ENCODE results near the gene UBXN6.

The UBXN6 gene

DNA sequence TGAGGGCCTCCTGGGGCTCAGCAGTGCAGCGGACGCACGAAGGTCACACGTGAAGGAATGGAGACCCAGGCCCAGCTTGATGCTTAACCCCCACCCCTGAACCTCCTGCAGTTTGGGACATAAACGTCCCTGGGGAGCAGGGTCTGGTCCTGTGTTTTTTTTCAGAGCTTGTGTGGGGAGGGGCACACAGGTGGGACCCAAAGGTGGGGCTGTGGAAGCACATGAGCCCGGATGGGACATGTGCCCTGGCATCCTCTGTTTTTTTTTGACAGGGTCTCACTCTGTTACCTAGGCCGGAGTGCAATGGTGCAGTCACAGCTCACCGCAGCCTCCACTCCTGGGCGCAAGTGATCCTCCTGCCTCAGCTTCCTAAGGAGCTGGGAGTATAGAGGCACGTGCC lies 20.5 kb downstream of the UBXN6 start:
- no peak for DNase-seq

DNA sequence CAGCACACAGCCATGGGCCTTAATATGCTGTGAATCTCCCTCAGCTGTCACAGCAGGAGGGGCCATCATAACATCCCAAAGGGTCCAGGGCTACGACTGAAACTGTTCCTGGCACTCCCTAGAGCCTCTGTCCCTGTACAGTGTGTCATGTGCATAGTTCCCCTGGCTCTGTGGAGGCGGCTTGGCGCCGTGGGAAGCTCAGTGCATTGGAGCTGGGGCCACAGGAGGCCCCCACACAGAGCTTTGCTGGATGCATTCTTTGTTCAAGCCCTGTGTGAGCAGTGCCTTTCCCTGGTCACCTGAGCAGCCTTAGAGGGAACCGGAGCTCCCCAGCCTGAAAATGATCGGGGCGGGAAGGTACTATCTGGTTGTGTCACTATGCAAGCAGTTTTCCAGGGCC lies 21.4 kb downstream of the UBXN6 start:
- no peak for DNase-seq

- no peak for DNase-seq
Measured at GRCh38 chr19:4434391-4434790, 23.2 kb downstream of the UBXN6 start.

- no peak for DNase-seq
Measured at GRCh38 chr19:4432918-4433506, 24.6 kb downstream of the UBXN6 start.

DNA sequence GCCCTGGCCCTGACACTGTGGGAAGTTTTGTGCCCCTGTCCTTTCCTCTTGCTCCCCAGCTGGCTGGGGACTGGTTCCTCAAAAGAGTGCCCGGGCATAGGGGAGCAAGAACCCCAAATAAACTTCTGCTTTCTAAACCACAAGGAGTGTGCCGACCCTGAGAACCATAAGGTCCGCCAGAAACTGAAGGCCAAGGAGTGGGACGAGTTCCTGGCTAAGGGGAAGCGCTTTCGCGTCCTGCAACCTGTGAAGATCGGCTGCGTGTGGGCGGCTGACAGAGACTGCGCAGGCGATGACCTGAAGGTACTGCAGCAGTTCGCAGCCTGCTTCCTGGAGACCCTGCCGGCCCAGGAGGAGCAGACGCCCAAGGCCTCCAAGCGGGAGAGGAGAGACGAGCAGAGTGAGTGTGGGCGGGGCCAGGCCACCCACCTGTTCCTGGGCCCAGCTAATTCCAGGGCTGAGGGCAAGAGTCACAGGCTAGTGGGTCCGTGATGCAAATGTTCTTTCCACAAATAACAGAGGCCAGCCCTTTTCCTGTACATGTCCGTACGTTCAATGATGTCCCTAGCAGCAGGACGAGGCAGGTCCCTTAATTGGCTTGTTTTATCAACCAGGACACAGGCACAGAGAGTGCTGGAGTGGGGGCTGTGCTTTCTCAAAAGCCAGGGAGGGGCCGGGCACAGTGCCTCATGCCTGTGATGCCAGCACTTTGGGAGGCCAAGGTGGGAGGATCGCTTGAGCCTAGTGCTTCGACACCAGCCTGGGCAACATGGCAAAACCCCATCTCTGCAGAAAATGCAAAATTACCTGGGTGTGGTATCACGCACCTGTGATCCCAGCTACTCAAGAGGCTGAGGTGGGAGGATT lies 25.6 kb downstream of the UBXN6 start:
- DNase-seq: no peak

- no peak for DNase-seq
Measured at GRCh38 chr19:4431296-4431695, 26.3 kb downstream of the UBXN6 start.

- DNase-seq: no peak
Measured at GRCh38 chr19:4430760-4431159, 26.8 kb downstream of the UBXN6 start.

DNA sequence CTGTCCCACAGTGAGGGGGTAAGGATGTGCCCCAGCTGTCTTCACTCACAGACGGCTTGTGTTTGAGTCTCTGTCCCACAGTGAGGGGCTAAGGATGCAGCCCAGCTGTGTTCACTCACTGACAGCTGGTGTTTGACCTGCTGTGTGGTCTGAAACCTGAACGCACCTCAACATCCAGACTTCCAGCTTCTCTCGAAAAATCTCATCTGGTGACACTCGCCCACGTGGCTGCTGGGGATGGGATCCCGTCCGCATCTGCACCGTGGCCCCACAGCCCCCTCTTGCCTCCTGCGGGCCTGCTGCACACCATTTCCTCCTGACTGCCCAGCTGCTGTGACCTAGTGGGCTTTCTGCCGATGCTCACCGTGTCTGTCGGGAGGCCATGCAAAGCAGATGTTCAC lies 27.8 kb downstream of the UBXN6 start:
- DNase-seq: no peak

GRCh38 chr19:4429256-4429655 lies 28.3 kb downstream of the UBXN6 start:
- no peak for DNase-seq

GRCh38 chr19:4428326-4428975 lies 29.1 kb downstream of the UBXN6 start:
- DNase-seq: no peak

DNA sequence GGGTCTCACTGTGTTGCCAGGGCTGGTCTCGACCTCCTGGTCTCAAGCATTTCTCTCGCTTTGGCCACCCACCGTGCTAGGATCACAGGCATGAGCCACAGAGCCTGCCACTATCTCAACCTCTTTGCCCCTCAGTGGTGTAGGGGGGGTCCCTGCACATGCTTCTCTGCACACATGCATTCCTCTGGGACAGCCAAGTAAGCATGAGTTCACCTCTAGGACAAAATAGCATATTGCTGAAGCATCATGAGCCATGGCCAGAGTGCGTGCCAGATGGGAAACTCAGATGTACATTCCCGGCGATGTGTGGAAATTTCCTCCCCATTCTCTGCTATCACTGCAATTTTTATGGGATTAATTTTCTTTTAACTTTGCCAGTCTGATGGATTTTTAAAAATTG lies 32.1 kb downstream of the UBXN6 start:
- DNase-seq: no peak

GRCh38 chr19:4423416-4424126 lies 34.0 kb downstream of the UBXN6 start:
- no peak for DNase-seq

- no peak for DNase-seq
Measured at GRCh38 chr19:4416268-4416667, 41.3 kb downstream of the UBXN6 start.

DNA sequence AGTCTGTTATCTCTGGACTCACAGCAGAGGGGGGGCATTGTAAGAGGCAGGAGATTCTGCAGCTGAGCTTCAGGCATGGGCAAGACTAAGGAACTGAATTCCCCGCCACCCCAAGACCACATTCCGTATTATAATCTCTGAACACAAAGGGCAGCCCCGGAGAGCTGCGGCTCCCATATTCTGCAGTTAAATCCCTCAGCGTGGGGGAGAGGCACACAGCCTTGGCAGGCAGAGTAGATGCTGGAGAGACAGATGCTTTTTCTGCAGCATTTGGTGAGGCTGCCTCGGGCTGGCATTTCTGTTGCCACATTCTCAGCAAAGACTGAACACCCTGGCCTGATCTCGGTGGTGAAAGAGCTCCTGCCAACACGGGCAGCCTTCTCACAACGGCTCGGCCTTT lies 42.2 kb downstream of the UBXN6 start:
- no peak for DNase-seq

DNA sequence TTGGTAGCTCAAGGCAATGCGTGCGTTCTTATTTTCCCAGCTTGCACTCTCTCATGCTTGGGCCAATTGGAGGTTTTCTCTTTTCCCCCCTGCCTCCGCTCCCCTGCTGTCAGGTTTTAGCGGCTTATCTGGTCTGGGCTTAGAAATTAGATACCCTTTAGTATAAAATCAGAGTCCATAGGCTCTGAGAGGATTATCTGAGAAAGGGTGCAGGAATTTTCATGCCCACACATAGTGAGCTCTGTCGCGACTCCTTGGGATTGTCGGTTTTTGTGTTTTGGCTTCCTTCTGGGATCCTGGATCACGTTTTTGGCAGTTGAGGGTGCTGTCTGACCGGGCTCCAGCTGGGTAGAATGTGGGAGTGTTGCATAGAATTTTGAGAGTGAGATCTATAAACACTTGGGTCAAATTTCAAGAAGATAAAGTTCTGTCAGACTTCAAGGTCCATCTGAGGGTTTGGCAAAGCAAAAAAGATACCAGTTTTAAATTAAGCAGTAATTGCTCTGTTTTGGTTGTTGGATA lies 42.7 kb downstream of the UBXN6 start:
- no peak for DNase-seq

GRCh38 chr19:4414144-4414799 lies 43.3 kb downstream of the UBXN6 start:
- DNase-seq: no peak

GRCh38 chr19:4413588-4413987 lies 44.0 kb downstream of the UBXN6 start:
- DNase-seq: no peak

DNA sequence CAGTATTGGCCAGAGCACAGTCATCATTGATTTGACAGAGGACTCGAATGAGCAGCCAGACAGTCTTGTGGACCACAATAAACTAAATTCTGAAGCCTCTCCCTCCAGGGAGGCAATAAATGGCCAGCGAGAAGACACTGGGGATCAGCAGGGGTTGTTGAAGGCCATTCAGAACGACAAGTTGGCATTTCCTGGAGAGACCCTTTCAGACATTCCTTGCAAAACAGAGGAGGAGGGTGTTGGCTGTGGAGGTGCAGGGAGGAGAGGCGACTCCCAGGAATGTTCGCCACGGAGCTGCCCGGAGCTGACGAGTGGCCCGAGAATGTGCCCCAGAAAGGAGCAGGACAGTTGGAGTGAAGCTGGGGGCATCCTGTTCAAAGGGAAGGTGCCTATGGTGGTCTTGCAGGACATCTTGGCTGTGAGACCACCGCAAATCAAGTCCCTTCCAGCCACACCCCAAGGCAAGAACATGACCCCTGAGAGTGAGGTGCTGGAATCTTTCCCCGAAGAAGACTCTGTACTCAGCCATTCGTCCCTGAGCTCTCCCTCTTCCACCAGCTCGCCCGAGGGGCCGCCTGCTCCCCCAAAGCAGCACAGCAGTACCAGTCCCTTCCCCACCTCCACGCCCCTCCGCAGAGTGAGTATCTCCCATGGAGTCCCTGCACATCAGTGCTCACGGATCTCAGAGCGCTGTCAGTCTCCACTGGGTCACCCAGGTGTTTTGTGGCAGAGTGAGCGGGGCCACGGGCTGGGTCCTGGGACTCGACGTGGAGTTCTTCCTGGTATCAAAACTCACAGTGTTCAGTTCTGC lies 48.3 kb downstream of the UBXN6 start:
- no peak for DNase-seq

DNA sequence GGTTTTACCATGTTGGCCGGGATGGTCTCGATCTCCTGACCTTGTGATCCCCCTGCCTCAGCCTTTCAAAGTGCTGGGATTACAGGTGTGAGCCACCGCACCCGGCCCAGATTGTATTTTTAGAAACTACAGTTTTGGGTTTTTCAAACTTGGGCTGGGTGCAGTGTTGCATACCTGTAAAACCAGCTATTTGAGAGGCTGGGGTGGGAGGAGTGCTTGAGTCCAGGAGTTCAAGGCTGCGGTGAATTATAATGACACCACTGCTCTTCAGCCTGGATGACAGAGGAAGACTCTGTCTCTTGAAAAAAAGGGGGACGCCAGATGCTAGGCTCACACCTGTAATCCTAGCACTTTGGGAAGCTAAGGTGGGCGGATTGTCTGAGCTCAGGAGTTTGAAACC lies 51.0 kb downstream of the UBXN6 start:
- no peak for DNase-seq

DNA sequence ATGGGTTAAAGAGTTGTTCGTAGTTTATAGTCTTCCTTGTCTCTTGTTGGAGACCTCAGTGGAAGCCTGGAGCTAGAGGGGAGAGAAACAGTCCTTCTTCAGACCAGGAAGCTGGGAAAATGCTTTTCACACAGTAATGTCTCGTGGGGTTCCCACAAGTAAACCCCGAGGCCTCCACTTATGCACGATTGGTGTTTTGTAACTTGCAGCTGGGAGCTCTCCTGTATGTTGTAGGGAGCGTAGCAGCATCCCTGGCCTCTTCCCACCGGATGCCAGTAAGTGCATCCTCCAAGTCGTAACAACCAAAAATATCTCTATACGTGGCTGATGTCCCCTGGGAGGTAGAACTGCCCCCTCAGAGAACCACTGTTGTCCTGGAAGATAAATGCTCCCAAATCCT lies 51.6 kb downstream of the UBXN6 start:
- no peak for DNase-seq

GRCh38 chr19:4403005-4403761 lies 54.4 kb downstream of the UBXN6 start:
- DNase-seq: peak; percentile 16
